Activated CD8-positive, alpha-beta memory T cell treated with anti-CD3 and anti-CD28 coated beads, Interleukin-2, amount 50 U/mL, for 4 hours (primary cell): ENCODE measurements around the gene SLC66A2.

Experiments
- DNase-seq: peaks from one replicate; pipeline ENCODE4 v3.0.0-alpha.2; 2020

Gene SLC66A2

DNA sequence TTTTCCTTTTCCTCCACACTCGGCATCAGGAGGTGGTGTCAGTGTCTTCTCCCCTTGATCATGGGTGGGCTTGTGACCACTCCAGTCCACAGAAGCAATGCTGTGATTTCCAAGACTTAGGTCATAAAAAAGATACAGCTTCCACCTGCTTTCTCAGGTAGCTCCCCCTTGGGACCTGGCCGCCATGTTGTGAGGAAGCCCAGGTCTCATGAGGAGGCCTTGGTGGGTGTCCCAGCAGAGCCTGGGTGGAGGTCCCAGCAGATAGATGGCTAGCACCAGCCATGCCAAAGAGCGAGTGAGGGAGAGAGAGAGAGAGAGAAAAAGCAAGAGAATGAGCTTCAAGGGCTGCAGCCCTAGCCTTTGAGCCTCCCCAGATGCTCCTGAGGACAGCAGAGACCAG lies 16.0 kb downstream of the SLC66A2 start:
- no peak for DNase-seq

DNA sequence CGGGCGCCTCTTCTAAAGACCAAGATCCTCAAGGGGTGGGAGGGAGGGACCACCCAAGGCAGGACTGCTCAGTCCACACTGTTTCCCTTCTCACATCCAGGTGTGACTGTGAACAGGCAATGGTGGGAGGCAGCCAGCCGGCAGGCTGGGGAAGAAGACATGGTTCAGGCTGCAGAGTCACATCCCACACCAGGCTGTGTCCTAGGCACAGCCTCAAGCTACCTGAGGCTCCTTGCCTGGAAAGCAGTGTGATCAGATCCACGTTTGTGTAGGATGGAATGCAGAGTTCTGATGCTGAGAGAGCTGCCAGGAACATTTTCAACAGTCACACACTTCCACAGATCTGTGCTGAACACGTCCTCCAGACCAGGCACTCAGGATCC lies 16.4 kb downstream of the SLC66A2 start:
- DNase-seq, result no peak

DNA sequence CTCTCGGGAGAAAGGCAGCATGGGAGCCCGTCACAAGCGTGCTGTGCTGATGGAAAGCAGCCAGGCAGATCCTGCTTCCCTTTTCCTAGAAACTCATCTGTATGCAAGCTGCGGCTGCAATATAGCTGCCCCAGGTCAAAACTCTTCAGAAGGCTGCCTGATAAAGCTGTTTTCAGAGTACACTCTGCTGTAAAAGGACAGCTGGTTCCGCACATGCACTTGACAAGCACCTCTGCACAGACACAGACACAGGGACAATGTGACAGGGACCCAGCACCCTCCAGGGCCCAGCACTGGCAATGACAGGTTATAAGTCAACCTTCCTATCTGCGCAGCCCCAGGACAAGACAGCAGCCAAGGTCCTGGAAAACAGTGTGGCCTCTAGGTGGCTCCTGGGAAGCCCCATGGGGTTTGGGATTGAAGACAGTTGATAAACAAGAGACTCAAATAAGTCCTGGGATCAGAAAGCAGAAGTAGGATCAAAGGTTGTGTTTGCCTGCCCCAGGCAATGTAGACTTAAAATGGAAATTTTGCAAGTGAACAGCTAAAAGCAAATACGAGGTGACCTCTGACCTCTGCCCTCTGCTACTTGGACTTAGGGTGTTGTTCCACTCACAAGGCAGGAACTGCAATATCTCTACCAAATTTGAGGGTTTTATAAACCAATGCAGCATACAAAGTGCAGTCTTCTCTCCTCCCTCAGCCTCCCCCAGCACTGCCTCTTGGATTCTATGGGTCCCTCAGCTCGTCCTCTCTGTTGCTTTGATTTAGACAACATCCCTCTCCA lies 16.9 kb downstream of the SLC66A2 start:
- no peak for DNase-seq

DNA sequence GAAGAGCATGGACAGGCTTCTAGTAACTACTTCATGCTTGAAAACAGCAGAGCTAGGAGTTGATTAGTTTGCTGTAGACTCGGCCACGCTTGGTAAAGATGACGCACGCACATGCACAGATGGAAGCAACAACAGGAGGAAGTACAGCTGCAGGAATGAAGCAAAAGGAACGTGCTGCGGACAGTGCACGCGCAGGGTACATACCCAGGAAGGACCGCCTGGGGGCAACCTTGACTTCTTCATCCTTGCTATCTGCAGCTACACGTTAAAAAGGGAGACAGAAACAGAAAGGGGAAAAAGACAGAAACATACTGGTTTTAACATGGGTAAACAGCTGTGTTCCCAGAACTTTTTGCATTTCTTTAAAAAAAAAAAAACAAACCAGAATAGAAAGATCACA lies 17.7 kb downstream of the SLC66A2 start:
- no peak for DNase-seq

DNA sequence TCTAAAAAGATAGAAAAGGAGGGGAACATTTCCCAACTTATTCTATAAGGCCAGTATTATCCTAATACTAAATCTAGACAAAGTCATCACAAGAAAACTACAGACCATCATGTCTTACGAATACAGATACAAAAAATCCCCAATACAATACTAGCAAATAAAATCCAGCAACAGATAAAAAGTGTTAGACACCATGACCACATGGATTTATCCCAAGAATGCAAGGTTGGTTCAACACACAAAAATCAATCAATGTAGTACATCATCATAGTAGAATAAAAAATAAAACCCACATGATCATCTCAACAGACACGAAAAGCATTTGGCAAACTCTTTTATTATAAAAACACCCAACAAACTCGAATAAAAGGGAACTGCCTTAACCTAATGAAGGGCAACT lies 18.5 kb downstream of the SLC66A2 start:
- no peak for DNase-seq

DNA sequence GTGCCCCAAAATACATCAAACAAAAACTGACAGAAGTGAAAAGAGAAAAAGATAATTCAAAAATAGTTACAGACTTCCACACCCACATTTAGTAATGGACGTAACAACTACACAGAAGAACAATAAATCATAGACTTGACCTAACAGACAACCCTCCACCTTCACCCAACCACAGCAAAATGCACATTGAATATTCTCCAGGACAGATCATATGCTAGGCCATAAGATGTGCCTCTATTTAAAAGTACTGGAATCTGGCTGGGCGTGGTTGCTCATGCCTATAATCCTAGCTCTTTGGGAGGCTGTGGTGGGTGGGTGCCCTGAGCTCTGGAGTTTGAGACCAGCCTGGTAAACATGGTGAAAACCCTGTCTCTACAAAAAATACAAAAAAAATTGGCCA lies 20.0 kb downstream of the SLC66A2 start:
- DNase-seq, result no peak

DNA sequence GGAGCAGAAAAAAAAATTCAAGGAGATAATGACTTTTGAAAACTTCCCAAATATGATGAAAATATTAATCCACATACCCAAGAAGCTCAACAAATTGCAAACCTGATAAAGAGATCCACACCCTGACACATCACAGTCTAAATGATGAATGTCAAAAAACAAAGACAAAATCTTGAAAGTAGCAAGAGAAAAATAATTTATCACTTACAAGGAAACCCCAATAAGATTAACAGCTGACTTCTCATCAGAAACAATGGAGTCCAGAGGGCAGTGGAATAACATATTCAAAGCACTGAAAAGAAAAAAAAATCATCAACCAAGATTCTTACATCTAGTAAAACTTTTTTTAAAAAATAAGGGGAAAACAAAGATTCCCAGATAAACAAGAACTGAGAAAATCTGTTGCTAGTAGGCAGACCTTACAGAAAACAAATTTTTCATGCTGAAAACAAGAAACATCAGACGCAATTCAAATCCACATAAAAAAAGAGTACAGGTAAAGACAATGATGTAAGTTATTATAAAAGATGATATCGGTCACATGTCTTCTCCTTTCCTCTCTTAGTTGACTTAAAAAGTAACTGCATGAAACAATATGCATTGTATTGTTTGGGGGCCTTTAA lies 21.3 kb downstream of the SLC66A2 start:
- no peak for DNase-seq

DNA sequence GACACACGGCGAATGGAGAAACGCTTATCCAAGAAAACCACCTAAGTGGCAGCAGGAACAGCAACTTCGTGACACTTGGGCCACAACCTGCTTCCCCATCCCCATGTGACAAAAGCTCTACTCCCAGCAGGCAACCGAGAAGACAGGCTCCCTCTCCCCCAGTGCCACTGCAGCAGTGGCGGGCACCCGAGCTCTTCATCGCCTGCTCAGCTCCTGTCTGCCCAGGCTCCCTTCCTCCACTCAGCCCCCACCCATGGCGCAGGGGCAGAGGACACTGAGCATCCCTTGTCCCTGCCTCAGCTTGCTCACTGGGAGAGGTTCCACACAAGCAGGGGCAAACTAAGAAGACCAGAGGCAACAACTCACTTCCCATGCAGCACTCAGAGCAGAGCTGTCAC lies 22.9 kb downstream of the SLC66A2 start:
- DNase-seq, result no peak

DNA sequence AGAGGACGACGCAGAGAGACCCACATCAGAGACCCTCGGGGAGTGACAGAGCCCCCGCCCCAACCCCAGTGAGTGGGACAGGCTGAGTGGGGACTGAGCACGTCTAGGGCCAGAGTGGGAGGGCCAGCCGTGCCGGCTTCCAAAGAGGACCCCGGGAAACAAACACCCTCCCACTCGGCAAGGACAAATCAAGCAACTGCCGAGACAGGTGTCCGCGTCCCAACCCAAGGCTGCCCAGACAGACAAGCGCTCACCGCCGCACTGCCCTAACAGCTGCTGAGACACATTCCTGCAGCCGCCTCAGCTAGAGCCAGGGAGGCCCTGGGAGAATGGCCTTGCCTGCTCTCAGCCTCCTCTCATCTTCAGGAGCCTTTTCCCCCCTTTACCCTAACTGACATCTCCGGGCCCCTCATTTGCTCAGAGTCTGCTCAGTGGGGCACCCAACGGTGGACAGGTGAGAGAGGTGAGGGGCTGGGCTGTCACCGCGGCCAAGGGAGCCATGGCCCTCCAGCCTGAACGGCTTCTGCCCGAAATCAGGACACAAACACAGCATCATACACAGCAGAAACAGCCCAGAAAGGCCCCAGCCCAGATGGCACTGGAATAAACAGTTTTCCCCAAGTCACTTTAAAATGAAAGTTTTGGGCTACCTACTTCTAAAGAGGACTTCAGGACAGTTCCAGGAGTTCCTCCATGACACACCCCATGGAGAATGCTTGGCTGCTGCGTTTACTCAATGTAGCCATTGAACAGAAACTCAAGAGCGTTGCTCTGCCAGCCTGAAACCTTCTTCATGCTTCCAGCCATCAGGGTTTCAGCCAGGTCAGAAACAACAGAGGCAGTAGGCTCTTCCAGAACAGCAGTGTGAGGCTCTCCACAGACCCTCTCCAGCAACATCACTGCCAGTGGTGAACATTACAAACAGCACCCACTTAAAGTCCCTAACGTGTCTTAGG lies 23.6 kb downstream of the SLC66A2 start:
- DNase-seq, result no peak

DNA sequence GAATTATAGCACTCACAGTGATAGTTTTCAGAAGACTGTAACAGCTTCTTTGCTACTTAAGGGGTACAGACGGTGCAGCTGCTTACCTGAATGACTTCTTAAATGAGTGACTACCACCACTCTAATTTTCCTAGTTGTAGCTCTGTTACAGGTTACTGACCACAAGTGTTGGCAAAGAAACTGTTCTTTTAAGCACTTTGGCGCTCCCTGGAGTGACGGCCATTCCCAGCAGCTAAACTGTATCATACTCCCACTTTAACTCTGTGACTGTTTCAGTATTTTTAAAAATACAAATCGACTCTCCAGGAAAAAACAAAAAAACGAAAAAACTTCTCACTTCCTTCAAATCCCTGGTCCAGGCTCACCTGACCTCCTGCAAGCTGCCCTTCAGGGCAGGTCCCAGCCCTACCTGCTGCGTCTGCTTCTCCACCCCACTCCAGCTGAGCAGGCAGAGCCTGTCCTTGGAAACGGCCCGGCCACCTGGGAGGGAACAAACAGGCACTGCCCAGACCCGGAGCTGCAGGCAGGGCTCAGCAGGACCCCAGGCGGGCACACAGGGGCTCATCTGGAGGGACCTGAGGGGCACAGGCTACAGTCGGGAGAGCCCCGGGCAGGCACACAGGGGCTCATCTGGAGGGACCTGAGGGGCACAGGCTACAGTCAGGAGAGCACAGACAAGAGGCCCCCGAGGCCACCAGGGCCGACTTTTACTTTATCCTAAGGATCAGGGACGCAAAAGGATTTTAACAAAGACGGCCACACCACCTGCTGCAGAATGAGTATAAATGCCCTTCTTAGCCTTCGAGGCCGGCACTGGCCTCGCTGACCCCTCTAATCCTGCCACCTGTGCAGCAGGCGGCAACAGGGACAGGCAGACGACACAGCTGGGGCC lies 24.5 kb downstream of the SLC66A2 start:
- DNase-seq, result no peak

DNA sequence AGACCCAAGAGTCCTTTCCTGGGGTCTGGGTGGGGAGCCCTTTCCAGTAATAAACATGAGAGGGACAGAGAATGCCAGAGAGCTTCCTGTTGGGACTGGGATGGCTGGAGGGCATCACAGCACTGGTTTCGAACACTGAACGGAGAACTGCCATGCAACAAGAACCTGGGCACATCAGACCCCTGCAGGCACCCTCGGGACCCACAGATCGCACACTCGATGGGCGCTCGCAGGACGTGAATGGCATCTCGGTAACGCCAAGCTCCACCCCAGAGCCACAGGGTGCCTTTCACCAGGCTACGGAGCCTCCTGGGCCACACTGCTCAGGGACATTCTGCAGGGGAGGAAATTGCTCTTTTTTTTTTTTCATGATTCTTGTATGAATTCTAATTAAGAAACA lies 25.1 kb downstream of the SLC66A2 start:
- no peak for DNase-seq

DNA sequence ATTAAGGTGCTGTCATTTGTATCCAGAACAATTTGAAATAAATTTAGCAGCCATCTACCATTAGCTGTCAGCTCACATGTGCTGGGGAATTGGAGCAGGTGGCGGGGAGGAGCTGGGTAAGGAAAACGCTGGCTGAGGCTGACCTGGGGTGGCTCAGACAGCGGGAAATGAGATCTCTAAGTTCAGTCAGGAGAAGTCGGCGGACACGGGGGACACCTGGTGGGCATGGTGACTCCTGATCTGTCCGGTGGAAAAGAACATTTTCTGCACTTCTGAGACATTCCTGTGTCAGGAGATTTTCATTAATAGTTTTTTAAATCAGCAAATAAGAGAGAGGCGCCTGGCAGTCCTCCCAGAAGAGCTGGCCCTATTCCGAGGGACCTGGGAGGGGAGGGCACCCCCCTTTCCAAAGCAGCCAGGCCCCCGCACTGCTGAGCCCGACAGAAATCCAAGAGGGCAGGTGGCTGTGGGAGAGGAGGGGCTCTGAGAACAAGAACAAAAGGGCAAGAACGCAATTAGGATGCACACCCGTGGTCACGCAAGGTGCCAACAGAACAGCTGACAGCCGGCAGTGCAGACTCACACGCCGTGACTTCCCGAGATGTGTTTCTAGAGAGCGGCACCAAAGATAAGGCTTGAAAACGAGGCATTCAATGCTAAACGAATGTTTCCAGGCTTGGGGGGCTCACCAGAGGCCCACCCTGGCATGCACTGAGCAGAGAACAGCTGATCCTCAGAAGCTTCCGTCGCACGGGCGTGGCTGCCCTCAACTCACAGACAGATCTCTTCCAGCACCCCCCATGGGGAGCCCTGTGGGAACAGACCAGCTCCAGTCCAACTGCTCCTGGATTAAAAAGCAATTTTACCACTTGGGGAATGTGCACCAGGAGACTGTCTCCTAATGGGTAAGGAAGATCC lies 26.4 kb downstream of the SLC66A2 start:
- DNase-seq, result no peak

DNA sequence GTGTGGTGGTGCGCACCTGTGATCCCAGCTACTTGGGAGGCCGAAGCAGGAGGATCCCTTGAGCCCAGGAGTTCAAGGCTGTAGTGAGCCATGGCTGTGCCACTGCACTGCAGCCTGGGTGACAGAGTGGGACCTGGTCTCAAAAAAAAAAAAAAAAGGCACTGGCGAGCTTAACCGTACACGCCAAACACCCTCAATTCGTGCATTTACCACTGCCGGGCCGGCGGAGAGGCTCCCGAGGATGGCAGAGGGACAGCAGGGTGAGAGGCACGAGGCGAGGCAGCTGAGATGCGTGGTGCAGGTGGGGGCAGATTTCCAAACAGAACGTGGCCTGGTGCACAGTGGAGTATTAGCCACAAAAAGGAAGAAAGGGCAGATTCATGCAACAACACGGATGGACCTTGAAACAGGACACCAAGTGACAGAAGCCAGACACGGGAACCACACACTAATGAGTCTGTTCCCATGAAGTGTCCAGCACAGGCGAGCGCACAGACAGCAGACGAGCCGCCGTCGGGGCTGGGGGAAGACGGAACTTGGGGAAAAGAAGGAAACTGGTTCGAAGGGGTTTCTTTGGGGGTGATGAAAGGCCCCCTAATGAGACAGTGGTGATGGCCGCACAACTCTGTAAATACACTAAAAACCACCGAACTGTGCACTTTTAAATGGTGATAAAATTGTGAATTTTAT lies 27.4 kb downstream of the SLC66A2 start:
- no peak for DNase-seq

DNA sequence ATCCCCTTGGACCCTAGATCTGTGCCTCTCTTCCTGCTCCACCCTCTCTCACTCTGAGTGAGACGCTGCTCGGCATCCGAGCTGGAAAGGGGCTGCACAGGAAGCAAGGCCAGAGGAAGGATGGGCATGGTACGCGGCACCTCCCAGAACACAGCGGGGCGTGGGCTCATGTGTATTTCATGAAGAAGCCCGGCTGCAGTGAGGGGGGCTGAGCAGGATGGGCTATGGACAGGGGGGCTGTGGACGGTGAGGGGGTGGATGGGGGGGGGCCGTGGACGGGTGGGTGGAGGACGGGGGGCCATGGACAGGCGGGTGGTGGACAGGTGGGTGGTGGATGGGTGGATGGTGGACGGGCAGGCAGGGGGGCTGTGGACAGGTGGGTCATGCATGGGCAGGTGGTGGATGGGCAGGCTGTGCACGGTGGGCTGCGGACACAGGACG lies 28.5 kb downstream of the SLC66A2 start:
- DNase-seq, result no peak

DNA sequence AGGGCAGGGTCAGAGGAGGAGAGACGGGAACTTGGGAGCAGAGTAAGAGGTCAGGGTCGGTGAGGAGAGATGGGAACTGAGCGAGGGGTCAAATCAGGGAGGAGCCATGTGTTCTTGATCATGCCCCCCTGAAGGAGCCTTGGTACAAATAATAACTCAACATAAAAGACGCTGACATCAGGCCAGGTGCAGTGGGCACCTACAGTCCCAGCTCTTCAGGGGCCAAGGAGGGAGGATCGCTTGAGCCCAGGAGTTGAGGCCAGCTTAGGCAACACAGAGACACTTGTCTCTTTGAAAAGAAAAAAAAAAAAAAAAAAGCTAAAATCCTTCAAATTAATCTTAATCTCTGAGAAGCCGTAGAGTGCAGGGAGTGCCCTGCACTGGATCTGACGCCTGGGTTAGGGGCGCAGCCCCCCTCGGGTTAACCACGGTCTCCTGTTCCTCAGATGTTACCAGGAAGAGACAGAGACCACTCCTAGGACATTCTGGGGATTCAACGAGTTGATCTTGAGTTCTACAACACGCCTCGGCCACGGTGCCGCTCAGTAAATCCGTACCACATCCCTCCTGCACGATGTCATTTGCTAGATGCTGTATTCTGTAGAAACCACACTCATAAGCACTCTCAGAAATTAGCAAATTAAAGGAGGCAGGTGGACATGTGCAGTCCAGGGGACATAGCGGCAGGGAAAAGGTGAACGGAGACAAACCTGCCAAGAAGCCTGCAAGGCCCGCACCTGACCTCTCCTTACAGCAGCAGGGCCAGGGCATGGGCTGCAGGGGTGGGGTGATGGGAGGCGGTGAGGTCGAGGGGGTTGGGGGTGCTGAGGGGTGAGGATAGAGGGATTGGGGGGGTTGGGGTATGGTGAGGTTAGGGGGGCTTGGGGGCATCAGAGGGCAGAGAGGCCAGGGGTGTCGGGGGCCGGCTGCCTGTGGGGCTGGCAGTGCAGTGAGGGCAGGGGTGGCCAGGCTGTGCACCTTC lies 29.2 kb downstream of the SLC66A2 start:
- DNase-seq, result no peak

DNA sequence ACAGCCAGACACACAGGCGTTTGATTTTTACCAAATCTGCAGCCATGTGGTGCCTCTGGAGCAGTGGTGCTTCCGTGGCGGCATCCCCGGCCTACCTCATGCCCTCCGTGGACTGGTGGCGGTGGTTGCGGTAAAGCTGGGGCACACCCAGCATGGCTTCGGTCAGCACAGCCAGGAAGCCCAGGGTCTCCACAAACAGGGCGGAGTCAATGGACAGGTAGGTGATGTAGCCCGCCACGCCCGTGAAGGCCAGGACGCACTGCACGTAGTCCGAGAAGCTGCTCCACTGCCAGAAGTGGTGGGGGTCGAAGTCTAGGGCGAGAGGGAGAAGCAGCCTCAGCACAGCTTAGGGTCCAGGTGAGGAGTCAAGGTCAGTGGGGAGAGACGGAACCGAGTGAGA lies 32.4 kb downstream of the SLC66A2 start:
- DNase-seq, result no peak

DNA sequence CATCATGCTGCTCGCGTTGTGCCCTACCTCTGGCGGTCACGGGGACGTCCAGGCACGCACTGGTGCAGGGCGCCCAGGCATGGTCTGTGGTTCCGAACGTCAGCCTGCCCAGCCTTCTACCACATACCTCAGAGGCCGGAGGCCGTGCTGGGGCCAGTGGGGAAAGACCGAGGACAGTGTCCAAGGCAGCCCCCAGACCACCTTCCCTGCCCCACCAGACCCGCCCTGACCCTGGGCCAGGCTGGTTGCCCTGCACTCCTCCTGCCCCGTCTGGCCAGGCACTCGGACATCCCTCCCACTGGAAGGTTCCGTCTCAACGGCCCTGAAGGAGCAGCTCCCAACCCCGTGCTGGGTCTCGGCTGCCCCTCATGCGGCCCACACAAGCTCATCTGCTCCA lies 32.8 kb downstream of the SLC66A2 start:
- no peak for DNase-seq

DNA sequence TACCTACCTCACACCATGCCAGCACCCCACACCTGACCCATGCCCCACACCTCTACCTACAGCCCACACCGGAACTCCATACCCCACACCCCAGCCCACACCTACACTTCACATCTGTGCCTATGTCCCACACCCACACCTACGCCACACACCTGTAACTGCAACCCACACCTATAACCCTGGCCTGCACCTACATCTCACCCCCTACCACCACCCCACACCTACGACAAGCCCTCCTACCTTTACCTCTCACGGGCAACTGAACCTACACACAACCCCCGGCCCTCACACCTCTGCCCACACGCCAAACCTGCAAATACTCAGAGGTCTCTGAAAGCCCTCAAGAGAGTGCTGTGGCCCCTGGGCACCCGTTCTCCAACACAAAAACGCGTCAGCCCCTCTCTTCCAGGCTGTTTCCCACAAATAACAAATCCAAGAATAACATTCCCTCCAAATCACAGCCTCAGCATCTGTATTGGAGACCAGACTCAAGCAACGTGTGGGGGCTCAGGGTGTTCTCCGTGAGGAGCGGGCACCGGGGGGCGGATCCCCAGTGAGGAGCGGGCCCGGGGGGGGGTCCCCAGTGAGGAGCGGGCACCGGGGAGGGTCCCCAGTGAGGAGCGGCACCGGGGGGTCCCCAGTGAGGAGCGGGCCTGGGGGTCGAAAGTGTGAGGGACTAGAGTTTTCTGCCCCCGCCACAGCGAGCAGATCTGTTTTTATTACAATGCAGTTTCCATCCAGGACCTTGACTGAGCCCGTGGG lies 33.4 kb downstream of the SLC66A2 start:
- no peak for DNase-seq
